Measurements from ENCODE around the gene CEP76. TPM values are rescaled to one million over a fixed set of nuclear protein-coding genes. Genes with fewer than 3 reads are reported as not detected.

The CEP76 gene
- total and polyA plus RNA-seq, 2 donors (not counting 3 experiments of a cell fraction or from before 2014, with no cell fraction given) = 5.8 to 8.6 TPM

DNA sequence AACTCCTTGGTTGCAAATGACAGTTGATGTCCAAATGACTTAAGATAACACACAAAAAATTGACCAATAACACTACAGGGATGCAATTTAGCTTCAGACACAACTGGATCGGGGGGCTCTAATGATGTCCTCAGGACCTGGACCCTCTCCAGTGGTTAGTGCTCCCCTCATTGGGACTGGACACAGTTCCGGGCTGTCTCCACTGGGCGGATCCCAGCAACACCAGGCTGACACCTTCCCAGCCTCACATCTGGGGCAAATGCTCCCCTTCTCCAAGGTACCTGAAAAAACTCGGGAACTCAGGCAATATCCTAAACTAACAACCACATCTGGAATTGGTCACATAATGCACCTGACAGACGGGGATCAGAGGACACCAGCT, 49.0 kb upstream of the CEP76 start:
- TF ChIP-seq POLR2A (IDR thresholded peaks at IDR 0.05; ENCODE audit: low read depth, low read length) = no peak
- TF ChIP-seq JUN (IDR thresholded peaks at IDR 0.05; ENCODE audit: borderline replicate concordance, insufficient read depth, insufficient read length, low read depth) = no peak
- TF ChIP-seq EZH2 (IDR thresholded peaks at IDR 0.05; ENCODE audit: borderline replicate concordance, low read depth, low read length, severe bottlenecking) = no peak
- no peak for TF ChIP-seq FOS (IDR thresholded peaks at IDR 0.05; ENCODE audit: borderline replicate concordance, insufficient read depth, low read length)
- no peak for TF ChIP-seq CTCF (IDR thresholded peaks at IDR 0.05; ENCODE audit: extremely low read depth in 1 of 2, insufficient read depth in 1 of 2, low read depth in 1 of 2, low read length in 2 of 2)
- no peak for TF ChIP-seq MAX (IDR thresholded peaks at IDR 0.05; ENCODE audit: insufficient read depth, insufficient read length)
- no peak for TF ChIP-seq GATA2 (IDR thresholded peaks at IDR 0.05; ENCODE audit: insufficient read depth, insufficient read length, low read depth, low read length)
- no peak for FAIRE-seq
- POLR2A ChIA-PET = no interaction called here
- H3K36me3 ChIP-seq (ENCODE audit: control insufficient read depth in 2 of 2, extremely low read depth in 1 of 2, insufficient read depth in 2 of 2, low read length in 2 of 2) = no peaks in the 10 kb centered on the region
- H3K9me1 ChIP-seq (replicated peaks; ENCODE audit: control insufficient read depth, extremely low read depth, insufficient read depth, low read length) = no peaks in the 10 kb centered on the region
- H4K20me1 ChIP-seq (replicated peaks; ENCODE audit: control insufficient read depth, extremely low read depth, insufficient read depth, low read length) = no peaks in the 10 kb centered on the region
- CTCF ChIA-PET = no interaction called here
- intact Hi-C loops (cut with micrococcal nuclease) = no loop called here
- no peak overlapping the region for H3K9ac ChIP-seq (replicated peaks; ENCODE audit: extremely low read depth, insufficient read depth, low read length)
- dilution Hi-C loops (cut with MboI; ENCODE audit: extremely low pct_ligation_motif_present, low sequenced_read_pairs) = no loop called here
- H3K27me3 ChIP-seq (ENCODE audit: control insufficient read depth in 2 of 2, insufficient read depth in 2 of 2, low read length in 2 of 2) = peaks cover 0 to 2% of the 10 kb centered on the region in 2 experiments
- no peak overlapping the region for H3K27ac ChIP-seq (ENCODE audit: insufficient read depth, low read depth, low read length)
- H2AFZ ChIP-seq (ENCODE audit: low read depth, low read length) = no peak overlapping the region
- no TSS peak for BruUV-seq (replicated peaks)
- H3K9me3 ChIP-seq (replicated peaks; ENCODE audit: control insufficient read depth, insufficient read depth, low read length) = no peaks in the 10 kb centered on the region
- H3K4me3 ChIP-seq (replicated peaks in 1 of 3; ENCODE audit: insufficient read depth in 1 of 3, low read depth in 1 of 3, low read length in 3 of 3) = no peak overlapping the region
- H3K4me1 ChIP-seq (ENCODE audit: control insufficient read depth, extremely low read depth, insufficient read depth, low read length) = no peaks in the 10 kb centered on the region
- no peak for DNase-seq (ENCODE audit: low read depth, low spot score)
- H3K4me2 ChIP-seq (ENCODE audit: insufficient read depth, low read length) = no peak overlapping the region
- H3K79me2 ChIP-seq (ENCODE audit: control insufficient read depth, insufficient read depth, low read length) = no peaks in the 10 kb centered on the region

Data from endothelial cell of umbilical vein (primary cell).